T-helper 2 cell treated with Interferon-gamma antibody and Interleukin-4, amounts not matched to agents 5 μg/mL and 100 μg/mL, for 36 hours (primary cell): ENCODE results near the gene ATG12.
"Not testable (repeated sequence)": the region's sequence is repeated elsewhere in the genome, so short reads cannot be mapped to it uniquely, and the experiment has no call there.

Experiments
- DNase-seq: peaks from one replicate; pipeline ENCODE4 v3.0.0; 2021; ENCODE audit warnings: low spot score
- H3K27ac Mint-ChIP-seq: one replicate; pipeline ENCODE4 v1.8.0; 2021; ENCODE audit warnings: mild to moderate bottlenecking, mixed read lengths
- H3K27me3 Mint-ChIP-seq: one replicate; pipeline ENCODE4 v1.8.0; 2021; ENCODE audit warnings: low read depth, mixed read lengths
- H3K36me3 Mint-ChIP-seq: one replicate; pipeline ENCODE4 v1.8.0; 2021; ENCODE audit warnings: low read depth, mixed read lengths
- H3K4me1 Mint-ChIP-seq: one replicate; pipeline ENCODE4 v1.8.0; 2021; ENCODE audit warnings: low read depth, mixed read lengths
- H3K4me3 Mint-ChIP-seq: one replicate; pipeline ENCODE4 v1.8.0; 2022; ENCODE audit warnings: mild to moderate bottlenecking, moderate library complexity, mixed read lengths
- H3K9me3 Mint-ChIP-seq: one replicate; pipeline ENCODE4 v1.8.0; 2021; ENCODE audit warnings: mixed read lengths

The ATG12 gene

GRCh38 chr5:115829913-115830312, 11.5 kb downstream of the ATG12 start:
- no peak overlapping the region for H3K4me3 Mint-ChIP-seq
- H3K9me3 Mint-ChIP-seq = peaks cover 8% of the 10 kb centered on the region
- no peak for DNase-seq
- peaks cover 49% of the 10 kb centered on the region for H3K36me3 Mint-ChIP-seq
- no peak overlapping the region for H3K27ac Mint-ChIP-seq
- H3K27me3 Mint-ChIP-seq = no peaks in the 10 kb centered on the region
- H3K4me1 Mint-ChIP-seq = peaks cover 4% of the 10 kb centered on the region

- DNase-seq = no peak
- Mint-ChIP-seq H3K4me1 (no peaks in the 10 kb centered on the region), H3K9me3 (peaks cover 20% of the 10 kb centered on the region), H3K27ac (no peak overlapping the region), H3K4me3 (no peak overlapping the region), H3K27me3 (peaks cover 17% of the 10 kb centered on the region), H3K36me3 (peaks cover 28% of the 10 kb centered on the region)
Observed at GRCh38 chr5:115825948-115826347, 15.4 kb downstream of the ATG12 start.

GRCh38 chr5:115824983-115825382, 16.4 kb downstream of the ATG12 start:
- Mint-ChIP-seq H3K27me3 (peaks cover 25% of the 10 kb centered on the region), H3K9me3 (peaks cover 20% of the 10 kb centered on the region), H3K36me3 (peaks cover 25% of the 10 kb centered on the region)
- H3K27ac Mint-ChIP-seq, DNase-seq, H3K4me3 Mint-ChIP-seq, H3K4me1 Mint-ChIP-seq: not testable (repeated sequence)

- Mint-ChIP-seq H3K4me3 (no peak overlapping the region), H3K9me3 (peaks cover 13% of the 10 kb centered on the region), H3K4me1 (peaks cover 4% of the 10 kb centered on the region), H3K27ac (no peak overlapping the region), H3K27me3 (peaks cover 56% of the 10 kb centered on the region), H3K36me3 (no peaks in the 10 kb centered on the region)
- no peak for DNase-seq
Observed at GRCh38 chr5:115820846-115821245, 20.5 kb downstream of the ATG12 start.

- H3K27ac Mint-ChIP-seq = no peak overlapping the region
- H3K4me3 Mint-ChIP-seq = no peak overlapping the region
- peaks cover 7% of the 10 kb centered on the region for H3K9me3 Mint-ChIP-seq
- no peaks in the 10 kb centered on the region for H3K36me3 Mint-ChIP-seq
- DNase-seq = no peak
- peaks cover 73% of the 10 kb centered on the region for H3K27me3 Mint-ChIP-seq
- H3K4me1 Mint-ChIP-seq = peaks cover 19% of the 10 kb centered on the region
Observed at GRCh38 chr5:115818821-115819220, 22.5 kb downstream of the ATG12 start.

- no peak overlapping the region for H3K27ac Mint-ChIP-seq
- no peaks in the 10 kb centered on the region for H3K36me3 Mint-ChIP-seq
- H3K9me3 Mint-ChIP-seq = no peaks in the 10 kb centered on the region
- no peak for DNase-seq
- peaks cover 22% of the 10 kb centered on the region for H3K4me1 Mint-ChIP-seq
- peaks cover 81% of the 10 kb centered on the region for H3K27me3 Mint-ChIP-seq
- H3K4me3 Mint-ChIP-seq = no peak overlapping the region
Observed at GRCh38 chr5:115817386-115817785, 24.0 kb downstream of the ATG12 start.

GRCh38 chr5:115816226-115817081, 24.9 kb downstream of the ATG12 start, which contains the start of gene CDO1:
Gene CDO1 (minus strand): TSS chr5:115816659. CDS start chr5:115816397, 262 bp downstream.
- H3K9me3 Mint-ChIP-seq = no peaks in the 10 kb centered on the region
- peaks cover 84% of the 10 kb centered on the region for H3K27me3 Mint-ChIP-seq
- peaks cover 22% of the 10 kb centered on the region for H3K4me1 Mint-ChIP-seq
- DNase-seq = no peak
- H3K36me3 Mint-ChIP-seq = no peaks in the 10 kb centered on the region
- peak within 1 kb of the TSS; percentile 72 for H3K4me3 Mint-ChIP-seq
- H3K27ac Mint-ChIP-seq = peak within 1 kb of the TSS; percentile 9

- H3K9me3 Mint-ChIP-seq = no peaks in the 10 kb centered on the region
- no peak overlapping the region for H3K27ac Mint-ChIP-seq
- peak overlapping the region; percentile 72 for H3K4me3 Mint-ChIP-seq
- H3K4me1 Mint-ChIP-seq = peaks cover 23% of the 10 kb centered on the region
- no peaks in the 10 kb centered on the region for H3K36me3 Mint-ChIP-seq
- peaks cover 85% of the 10 kb centered on the region for H3K27me3 Mint-ChIP-seq
- DNase-seq = no peak
Observed at GRCh38 chr5:115815693-115816225, 25.6 kb downstream of the ATG12 start.

GRCh38 chr5:115815006-115815692, 26.2 kb downstream of the ATG12 start:
- H3K4me3 Mint-ChIP-seq = peak overlapping the region; percentile 60
- peaks cover 84% of the 10 kb centered on the region for H3K27me3 Mint-ChIP-seq
- peak overlapping the region; percentile 28 for H3K27ac Mint-ChIP-seq
- no peaks in the 10 kb centered on the region for H3K36me3 Mint-ChIP-seq
- H3K4me1 Mint-ChIP-seq = peaks cover 24% of the 10 kb centered on the region
- DNase-seq = no peak
- no peaks in the 10 kb centered on the region for H3K9me3 Mint-ChIP-seq

- H3K36me3 Mint-ChIP-seq = no peaks in the 10 kb centered on the region
- H3K27me3 Mint-ChIP-seq = peaks cover 77% of the 10 kb centered on the region
- peak overlapping the region; percentile 47 for H3K27ac Mint-ChIP-seq
- DNase-seq = no peak
- peaks cover 35% of the 10 kb centered on the region for H3K4me1 Mint-ChIP-seq
- H3K9me3 Mint-ChIP-seq = no peaks in the 10 kb centered on the region
- no peak overlapping the region for H3K4me3 Mint-ChIP-seq
Observed at GRCh38 chr5:115813719-115814118, 27.6 kb downstream of the ATG12 start.

GRCh38 chr5:115812372-115812771, 29.0 kb downstream of the ATG12 start:
- Mint-ChIP-seq H3K27ac (no peak overlapping the region), H3K4me3 (no peak overlapping the region), H3K9me3 (no peaks in the 10 kb centered on the region), H3K36me3 (no peaks in the 10 kb centered on the region), H3K4me1 (peaks cover 44% of the 10 kb centered on the region), H3K27me3 (peaks cover 67% of the 10 kb centered on the region)
- no peak for DNase-seq

GRCh38 chr5:115811406-115811805, 30.0 kb downstream of the ATG12 start:
- Mint-ChIP-seq H3K36me3 (no peaks in the 10 kb centered on the region), H3K9me3 (no peaks in the 10 kb centered on the region), H3K4me1 (peaks cover 53% of the 10 kb centered on the region), H3K27me3 (peaks cover 65% of the 10 kb centered on the region), H3K4me3 (no peak overlapping the region), H3K27ac (no peak overlapping the region)
- DNase-seq = no peak

- Mint-ChIP-seq H3K27ac (no peak overlapping the region), H3K27me3 (peaks cover 63% of the 10 kb centered on the region), H3K36me3 (no peaks in the 10 kb centered on the region), H3K9me3 (no peaks in the 10 kb centered on the region), H3K4me1 (peaks cover 50% of the 10 kb centered on the region), H3K4me3 (no peak overlapping the region)
- no peak for DNase-seq
Observed at GRCh38 chr5:115810761-115811160, 30.6 kb downstream of the ATG12 start.

- H3K27ac Mint-ChIP-seq = no peak overlapping the region
- H3K27me3 Mint-ChIP-seq = peaks cover 58% of the 10 kb centered on the region
- H3K4me1 Mint-ChIP-seq = peaks cover 44% of the 10 kb centered on the region
Observed at GRCh38 chr5:115809946-115810345, 31.4 kb downstream of the ATG12 start.

More at GRCh38 chr5:115809946-115810345, 31.4 kb downstream of the ATG12 start:
- Mint-ChIP-seq H3K4me3 (no peak overlapping the region), H3K9me3 (no peaks in the 10 kb centered on the region), H3K36me3 (no peaks in the 10 kb centered on the region)
- no peak for DNase-seq
